GM23338 (cell line): Measurements from ENCODE around the gene ALDH9A1.

Experiments
- EZH2 ChIP-seq: fragments of 200-600 bp; sonication (generic); IDR thresholded peaks from one replicate; pipeline ENCODE4 v1.8.0; 2017; ENCODE audit warnings: antibody characterized with exemption, mild to moderate bottlenecking, low read depth; ENCODE audit not compliant: unreplicated experiment
- EZH2phosphoT487 ChIP-seq: fragments of 200-600 bp; sonication (generic); IDR thresholded peaks from one replicate; pipeline ENCODE4 v1.8.1; 2018; ENCODE audit warnings: antibody characterized with exemption; ENCODE audit not compliant: unreplicated experiment
- TF ChIP-seq, protein P1 (sequence below), 2 experiments: fragments of 200-600 bp in 1 of 2; sonication (generic) in 1 of 2; conservative IDR thresholded peaks; 2 replicates each; pipeline versions ENCODE4 v1.5.1 to v1.6.1; 2016 to 2017; ENCODE audit warnings: antibody characterized with exemption in 2 of 2, low read depth in 2 of 2, mild to moderate bottlenecking in 2 of 2, moderate library complexity in 1 of 2

GRCh38 chr1:165737196-165737595 lies 38.8 kb upstream of the ALDH9A1 start:
- TF ChIP-seq EZH2phosphoT487 = no peak
- TF ChIP-seq EZH2 = no peak
- TF ChIP-seq, protein P1, sequence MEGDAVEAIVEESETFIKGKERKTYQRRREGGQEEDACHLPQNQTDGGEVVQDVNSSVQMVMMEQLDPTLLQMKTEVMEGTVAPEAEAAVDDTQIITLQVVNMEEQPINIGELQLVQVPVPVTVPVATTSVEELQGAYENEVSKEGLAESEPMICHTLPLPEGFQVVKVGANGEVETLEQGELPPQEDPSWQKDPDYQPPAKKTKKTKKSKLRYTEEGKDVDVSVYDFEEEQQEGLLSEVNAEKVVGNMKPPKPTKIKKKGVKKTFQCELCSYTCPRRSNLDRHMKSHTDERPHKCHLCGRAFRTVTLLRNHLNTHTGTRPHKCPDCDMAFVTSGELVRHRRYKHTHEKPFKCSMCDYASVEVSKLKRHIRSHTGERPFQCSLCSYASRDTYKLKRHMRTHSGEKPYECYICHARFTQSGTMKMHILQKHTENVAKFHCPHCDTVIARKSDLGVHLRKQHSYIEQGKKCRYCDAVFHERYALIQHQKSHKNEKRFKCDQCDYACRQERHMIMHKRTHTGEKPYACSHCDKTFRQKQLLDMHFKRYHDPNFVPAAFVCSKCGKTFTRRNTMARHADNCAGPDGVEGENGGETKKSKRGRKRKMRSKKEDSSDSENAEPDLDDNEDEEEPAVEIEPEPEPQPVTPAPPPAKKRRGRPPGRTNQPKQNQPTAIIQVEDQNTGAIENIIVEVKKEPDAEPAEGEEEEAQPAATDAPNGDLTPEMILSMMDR (conservative IDR thresholded peaks at IDR 0.05; ENCODE audit: low read depth in 2 of 2) = no peak
